HEK293T (cell line): ENCODE measurements around the gene TRIM34.

Experiments
- BHLHE40 ChIP-seq: fragments of 450-650 bp; IDR thresholded peaks from 2 replicates; pipeline ENCODE4 v1.6.1; 2016; ENCODE audit warnings: mild to moderate bottlenecking, moderate library complexity, borderline replicate concordance
- ELF4 ChIP-seq: fragments of 450-650 bp; IDR thresholded peaks from 2 replicates; pipeline ENCODE4 v1.6.1; 2017; ENCODE audit warnings: antibody characterized with exemption
- FOXA1 ChIP-seq: fragments of 450-650 bp; IDR thresholded peaks from 2 replicates; pipeline ENCODE4 v1.6.1; 2016; ENCODE audit warnings: mild to moderate bottlenecking
- FOXM1 ChIP-seq: fragments of 450-650 bp; IDR thresholded peaks from 2 replicates; pipeline ENCODE4 v1.6.1; 2017; ENCODE audit warnings: mild to moderate bottlenecking, borderline replicate concordance
- LEF1 ChIP-seq: fragments of 450-650 bp; IDR thresholded peaks from 2 replicates; pipeline ENCODE4 v1.6.1; 2017; ENCODE audit warnings: mild to moderate bottlenecking, borderline replicate concordance
- NFRKB ChIP-seq: fragments of 450-650 bp; IDR thresholded peaks from 2 replicates; pipeline ENCODE4 v1.6.1; 2016; ENCODE audit warnings: mild to moderate bottlenecking, moderate library complexity
- PKNOX1 ChIP-seq: fragments of 450-650 bp; IDR thresholded peaks from 2 replicates; pipeline ENCODE4 v1.6.1; 2016
- SUZ12 ChIP-seq: fragments of 450-650 bp; IDR thresholded peaks from 2 replicates; pipeline ENCODE4 v1.6.1; 2016; ENCODE audit warnings: mild to moderate bottlenecking
- ZNF384 ChIP-seq: fragments of 450-650 bp; IDR thresholded peaks from 2 replicates; pipeline ENCODE4 v1.6.1; 2016

- TF ChIP-seq ELF4 (no peak), LEF1 (no peak), BHLHE40 (no peak), PKNOX1 (no peak), NFRKB (no peak), FOXM1 (no peak), FOXA1 (no peak), ZNF384 (no peak), SUZ12 (no peak)
Observed at GRCh38 chr11:5592615-5593014, 32.2 kb upstream of the TRIM34 start.
